Placental epithelial cell (primary cell): Measurements from ENCODE around the gene CYB5R3. TPM values are rescaled to one million over a fixed set of nuclear protein-coding genes. Genes with fewer than 3 reads are reported as not detected.

Experiments used
- small RNA-seq: library from RNA; depleted of rRNA; stranded (forward); fragments of <200 nt; gene quantifications from one replicate; pipeline ENCODE3, GENCODE V24; 2012
- total RNA-seq: library from RNA; depleted of rRNA; stranded (reverse); fragments of >200 nt; gene quantifications from 2 replicates; pipeline ENCODE4 v1.2.3, GENCODE V29; 2012

CYB5R3 gene
- 68.3 and 139 TPM in 2 replicates for total RNA-seq

GRCh38 chr22:42649246-42650099 is at the start of gene CYB5R3:
Gene CYB5R3, minus strand, starts transcription at chr22:42649392. Its CDS starts 77 bp downstream, at chr22:42649315.

GRCh38 chr22:42614312-42615091 is 34.7 kb downstream of the CYB5R3 start, which contains the start of gene POLDIP3:
Gene POLDIP3, minus strand, starts transcription at chr22:42614883. Its CDS starts 26 bp downstream, at chr22:42614857.

Small RNAs within 50 kb of the gene (small RNA-seq; reads per million reads assigned to genes)
- gene RNU6-513P: not detected

Other genes with a start within 250 kb of the CYB5R3 start
- gene NFAM1, start 217.0 kb downstream of the CYB5R3 start, total RNA-seq: not detected in 2 replicates
- 21.9 and 34.5 TPM in 2 replicates for gene RRP7A, start 129.6 kb downstream of the CYB5R3 start, total RNA-seq
- gene SERHL2, start 95.4 kb downstream of the CYB5R3 start, total RNA-seq: 4.8 and 12.6 TPM in 2 replicates
- 28.3 and 29.5 TPM in 2 replicates for gene POLDIP3, start 34.5 kb downstream of the CYB5R3 start, total RNA-seq
- gene ATP5MGL, start 8.8 kb downstream of the CYB5R3 start, total RNA-seq: 0.43 and 2.0 TPM in 2 replicates
- 7.9 and 15.1 TPM in 2 replicates for gene A4GALT, start 71.5 kb upstream of the CYB5R3 start, total RNA-seq
- gene ARFGAP3, start 207.9 kb upstream of the CYB5R3 start, total RNA-seq: 89.1 and 89.7 TPM in 2 replicates